GM19351 (cell line): ENCODE results near the gene ERFE.
"Not testable (repeated sequence)": the region's sequence is repeated elsewhere in the genome, so short reads cannot be mapped to it uniquely, and the experiment has no call there.

Source experiments
- ATAC-seq: cut with Tn5 transposase; IDR thresholded peaks from one replicate; pipeline ENCODE4 v1.9.1; 2021; ENCODE audit warnings: mild to moderate bottlenecking, moderate library complexity; ENCODE audit not compliant: unreplicated experiment

ERFE gene

DNA sequence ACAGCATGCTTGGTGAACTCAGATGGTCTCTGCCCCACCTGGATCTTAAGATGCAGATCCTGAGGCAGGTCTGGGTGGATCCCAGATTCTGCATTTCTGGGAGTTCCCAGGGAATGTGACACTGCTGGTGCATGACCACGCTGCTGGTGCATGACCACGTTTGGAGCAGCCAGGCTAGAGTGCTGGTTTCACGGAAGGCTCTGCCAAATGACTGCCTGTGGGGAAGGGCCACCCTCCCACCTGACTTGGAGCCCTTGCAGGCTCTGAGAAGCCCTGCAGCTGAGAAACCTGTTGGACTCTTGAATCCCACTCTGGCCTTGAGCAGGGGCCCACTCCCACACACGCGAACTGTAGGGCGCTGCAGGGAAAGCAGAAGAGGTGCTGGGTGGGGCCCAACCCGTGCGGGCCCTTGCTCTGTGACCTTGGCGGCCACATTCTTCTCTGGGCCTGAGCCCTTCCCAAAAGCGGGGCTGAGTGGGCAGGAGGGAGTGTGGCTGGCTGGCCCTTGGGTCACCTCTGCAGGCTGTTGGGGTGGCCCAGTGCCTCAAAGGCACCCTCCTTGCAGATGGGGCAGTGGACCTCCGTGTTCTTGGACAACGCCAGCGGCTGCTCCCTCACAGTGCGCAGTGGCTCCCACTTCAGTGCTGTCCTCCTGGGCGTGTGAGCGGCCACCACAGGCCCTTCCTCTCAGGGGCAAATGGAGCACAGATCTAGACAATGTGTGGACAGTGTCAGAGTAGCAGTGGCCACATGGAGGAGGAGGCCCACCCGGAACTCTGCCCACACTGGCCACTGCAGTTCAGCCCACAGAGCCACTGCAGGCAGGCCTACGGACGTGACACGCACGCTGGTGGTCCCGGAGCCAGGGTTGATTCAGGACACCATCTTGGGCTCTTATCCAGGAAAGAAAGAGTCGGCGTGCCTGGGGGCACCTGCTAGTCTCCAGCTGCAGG is 7.9 kb downstream of the ERFE start:
- no peak for ATAC-seq

DNA sequence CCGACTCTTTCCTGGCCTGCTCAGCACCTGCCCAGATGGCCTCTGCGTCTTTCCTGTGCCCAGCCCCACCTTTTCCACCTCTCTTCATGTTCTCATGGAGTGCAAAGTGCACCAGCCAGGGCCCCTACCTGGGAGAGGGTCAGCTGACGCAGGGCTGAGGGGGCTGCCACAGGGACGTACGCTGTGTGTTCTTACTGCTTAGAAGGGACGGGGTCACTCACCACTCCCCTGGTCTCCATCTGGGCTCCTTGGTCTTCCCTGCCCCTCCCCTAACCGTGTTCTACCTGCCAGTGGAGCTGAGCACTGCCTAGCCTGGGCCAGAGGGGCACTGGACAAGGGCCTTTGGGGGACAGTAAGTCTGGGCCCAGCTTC is 8.6 kb downstream of the ERFE start:
- no peak for ATAC-seq

DNA sequence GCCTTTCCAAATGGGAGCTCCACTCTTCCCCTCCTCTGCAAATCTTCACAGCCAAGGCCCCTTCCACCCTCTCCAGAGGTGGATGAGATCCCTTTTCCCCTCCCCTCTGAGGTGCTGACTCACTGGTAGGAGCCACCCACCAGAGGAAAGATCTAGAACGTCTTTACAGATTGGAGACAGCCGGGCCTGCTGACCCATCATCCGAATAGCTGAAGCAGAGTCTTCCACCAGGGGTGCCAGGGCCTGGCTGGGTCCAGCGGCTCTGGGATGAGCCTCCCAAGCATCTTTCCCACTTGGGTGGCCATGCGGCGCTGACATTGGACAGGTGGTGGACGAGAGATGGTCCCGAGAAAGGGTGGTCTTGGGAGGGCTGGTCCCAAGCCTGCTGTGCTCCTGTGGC is 9.0 kb downstream of the ERFE start:
- no peak for ATAC-seq

DNA sequence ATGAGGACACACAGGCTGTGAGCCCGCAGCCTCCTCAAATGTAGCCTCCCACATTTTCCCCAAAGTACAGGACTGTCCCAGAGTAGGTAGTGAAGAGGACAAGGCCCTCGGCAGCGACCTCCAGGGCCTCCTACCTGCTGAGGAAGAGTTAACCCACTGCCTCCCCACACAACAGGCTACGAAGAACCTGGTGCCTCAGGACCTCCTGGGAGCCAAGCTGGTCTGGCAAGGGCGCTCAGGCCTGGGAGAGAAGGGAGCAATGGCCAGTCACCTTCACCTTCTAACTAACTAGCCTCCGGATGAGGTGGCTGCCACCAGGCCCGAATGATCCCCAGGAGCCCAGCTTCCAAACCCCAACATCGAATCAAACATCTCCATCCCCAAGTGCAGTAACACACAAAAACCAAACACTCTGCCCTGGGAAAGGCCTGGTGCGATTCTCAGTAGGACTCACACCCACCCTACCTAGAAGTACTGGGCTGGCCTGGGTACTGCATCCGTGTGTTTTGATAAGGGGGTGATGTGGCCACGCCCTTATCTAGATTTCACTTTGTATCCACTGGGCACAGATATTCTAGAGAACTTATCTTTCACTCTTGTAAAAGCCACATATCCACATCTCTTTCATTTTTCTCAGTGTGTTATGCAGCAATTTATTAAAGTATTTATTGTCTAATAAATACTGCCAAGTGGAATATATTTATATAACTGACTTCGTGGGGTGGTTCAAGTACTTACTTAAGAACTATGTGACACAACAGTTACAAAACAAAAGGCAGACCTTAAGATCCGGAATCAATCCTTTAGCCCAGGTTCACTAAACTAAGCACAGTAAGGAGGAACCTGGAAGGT is 9.7 kb downstream of the ERFE start:
- ATAC-seq: no peak

DNA sequence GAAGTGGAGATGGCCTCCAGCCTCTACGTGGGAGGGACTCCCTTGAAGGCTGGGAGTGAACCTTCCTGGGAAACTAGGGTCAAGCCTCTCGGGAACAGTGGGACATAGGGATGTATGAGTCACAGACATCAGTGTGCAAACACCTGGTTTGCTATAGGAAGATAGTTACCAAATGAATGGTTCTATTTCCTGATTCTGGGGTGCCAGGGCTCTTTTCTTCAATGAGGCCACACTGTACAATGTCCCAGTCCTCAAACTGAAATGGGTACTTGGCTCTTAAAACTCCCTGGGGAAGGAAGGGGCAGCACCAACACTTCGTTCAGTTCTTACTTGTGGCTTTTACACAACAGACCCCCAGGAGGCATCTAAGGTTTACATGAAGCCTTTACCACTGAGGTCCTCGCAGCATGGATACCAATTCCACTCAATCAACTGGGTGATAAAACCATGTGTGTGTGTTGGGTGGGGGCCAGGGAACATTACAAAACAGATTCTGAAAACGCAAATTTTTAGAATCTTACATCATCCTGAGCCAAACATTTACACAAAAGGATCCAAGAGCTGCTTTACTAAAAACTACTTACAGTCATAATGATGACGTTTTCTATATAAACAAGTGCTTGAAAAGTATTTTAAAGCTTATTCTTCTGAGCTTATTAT is 10.4 kb downstream of the ERFE start:
- ATAC-seq: no peak

DNA sequence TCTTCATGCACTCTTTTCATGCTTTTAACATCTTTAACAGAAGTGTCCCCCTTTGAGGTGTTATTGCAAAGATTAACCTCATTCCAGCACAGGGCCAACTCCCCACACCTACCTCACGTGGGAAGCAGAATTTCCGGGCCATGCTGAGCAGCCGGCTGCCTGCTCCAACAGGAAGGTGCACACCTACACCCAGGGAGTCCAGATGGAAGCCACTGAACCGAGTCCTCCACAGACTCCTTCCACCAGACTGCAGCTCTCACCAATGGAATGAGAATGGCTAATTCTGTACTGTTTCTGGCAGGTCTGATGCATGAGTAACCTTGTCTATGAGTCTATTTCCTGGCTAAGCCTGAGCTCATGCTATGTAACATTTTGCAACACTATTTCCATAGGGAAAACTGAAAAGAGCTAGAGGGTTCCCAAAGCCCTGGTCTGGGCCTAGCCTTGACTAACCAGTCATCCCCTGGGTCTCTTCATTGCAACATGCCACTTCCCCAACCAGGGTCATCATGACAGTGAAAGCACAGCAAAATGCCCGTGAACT is 11.0 kb downstream of the ERFE start:
- no peak for ATAC-seq

DNA sequence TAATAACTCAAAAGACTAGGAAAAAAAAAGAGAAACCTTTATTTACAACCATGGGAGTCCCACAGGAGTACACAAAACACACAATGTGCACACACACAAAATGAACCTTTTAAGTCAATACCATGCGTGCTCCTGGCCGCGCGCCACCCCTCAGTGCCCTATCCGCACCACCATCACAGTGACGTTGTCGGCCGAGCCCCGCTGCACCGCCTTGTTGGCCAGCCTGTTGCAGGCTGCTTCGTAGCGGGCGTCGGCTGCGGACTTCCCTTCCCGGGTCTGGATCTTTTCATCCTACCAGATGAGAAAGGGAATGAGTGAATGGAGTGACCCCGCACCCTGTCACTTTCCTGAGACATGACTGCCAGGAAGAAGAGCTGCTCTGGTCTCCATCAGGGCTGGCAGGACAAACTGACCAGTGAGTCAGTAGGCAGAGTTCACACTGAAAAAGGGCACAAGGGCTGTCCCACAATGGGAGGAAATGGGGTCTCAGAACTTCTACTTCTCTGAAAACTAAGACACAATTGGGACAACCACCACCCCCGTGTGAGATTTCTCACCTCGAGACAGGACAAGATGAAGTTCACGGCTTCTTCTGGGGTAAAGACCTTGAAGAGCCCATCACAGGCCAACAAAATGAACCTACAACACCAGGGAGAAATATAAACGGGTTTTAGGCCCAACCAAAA is 11.8 kb downstream of the ERFE start:
- ATAC-seq: no peak

DNA sequence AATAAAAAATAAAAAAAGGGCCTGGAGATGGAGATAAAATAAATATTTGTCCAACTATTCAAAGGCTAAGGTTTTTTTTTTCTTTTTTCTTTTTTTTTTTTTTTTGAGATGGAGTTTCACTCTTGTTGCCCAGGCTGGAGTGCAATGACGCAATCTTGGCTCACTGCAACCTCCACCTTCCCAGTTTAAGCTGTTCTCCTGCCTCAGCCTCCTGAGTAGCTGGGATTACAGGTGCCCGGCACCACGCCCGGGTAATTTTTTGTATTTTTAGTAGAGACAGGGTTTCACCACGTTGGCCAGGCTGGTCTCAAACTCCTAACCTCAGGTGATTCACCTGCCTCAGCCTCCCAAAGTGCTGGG is 12.3 kb downstream of the ERFE start:
- not testable (repeated sequence) for ATAC-seq

DNA sequence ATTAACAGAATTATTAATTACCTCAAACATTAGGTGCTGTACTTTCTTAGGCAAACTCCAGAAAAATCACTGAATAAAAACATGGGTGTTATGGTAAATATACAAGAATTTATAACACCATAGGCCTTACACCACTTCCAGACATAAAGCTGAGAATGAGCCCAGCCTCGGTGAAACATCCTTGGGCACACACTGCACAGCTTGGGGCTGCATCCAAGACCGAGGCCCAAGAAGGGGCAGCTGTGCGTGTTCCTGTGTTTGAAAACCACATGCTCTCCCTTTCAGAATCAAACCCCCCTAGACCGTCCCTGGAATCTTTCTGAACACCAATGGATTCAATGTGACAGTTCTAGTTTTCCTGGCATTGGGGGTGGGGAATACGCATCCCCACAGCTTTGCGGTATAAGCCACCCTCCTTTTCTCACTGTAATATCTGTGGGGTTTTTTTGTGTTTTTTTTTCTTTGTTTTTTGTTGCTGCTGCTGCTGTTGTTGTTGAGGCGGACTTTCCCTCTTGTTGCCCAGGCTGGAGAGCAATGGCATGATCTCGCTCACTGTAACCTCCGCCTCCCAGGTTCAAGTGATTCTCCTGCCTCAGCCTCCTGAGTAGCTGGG is 12.9 kb downstream of the ERFE start:
- ATAC-seq: no peak

DNA sequence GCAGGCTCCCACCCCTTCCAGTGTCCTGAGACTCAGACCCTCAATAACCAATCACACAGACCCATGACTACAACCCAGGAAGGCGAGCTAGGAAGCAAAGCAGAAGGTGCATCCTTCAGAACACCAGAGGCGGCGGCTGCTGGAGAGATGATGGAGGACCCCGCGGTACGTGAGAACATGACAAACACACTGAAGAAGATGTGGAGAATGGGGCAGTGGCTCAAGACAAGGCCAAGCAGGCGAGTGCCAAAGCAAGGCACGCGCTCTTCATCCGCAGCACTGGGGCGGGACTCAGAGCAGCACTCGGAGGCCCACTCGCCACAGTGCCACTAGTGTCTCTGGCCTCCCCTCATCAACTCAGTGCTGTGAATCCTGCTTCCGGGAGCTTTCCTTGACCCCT is 13.7 kb downstream of the ERFE start:
- no peak for ATAC-seq

DNA sequence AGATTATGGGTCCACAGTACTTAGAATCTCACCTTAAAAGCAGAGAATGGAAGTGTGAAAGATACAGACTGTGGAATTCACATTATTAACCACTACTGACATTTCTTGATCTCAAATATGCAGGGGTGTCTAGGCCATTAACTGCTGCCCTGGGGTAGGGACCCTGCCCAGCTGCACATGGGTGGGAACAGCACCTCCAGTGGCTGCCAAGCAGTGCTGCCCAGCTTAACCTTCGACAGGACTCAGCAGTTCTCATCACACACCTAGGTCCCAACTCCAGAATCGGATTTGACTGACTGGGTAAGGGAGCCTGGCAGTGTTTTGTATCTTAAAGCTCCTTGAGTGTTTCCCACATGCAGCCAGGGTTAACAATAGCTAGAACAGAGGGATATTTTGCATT is 14.9 kb downstream of the ERFE start:
- ATAC-seq: no peak

DNA sequence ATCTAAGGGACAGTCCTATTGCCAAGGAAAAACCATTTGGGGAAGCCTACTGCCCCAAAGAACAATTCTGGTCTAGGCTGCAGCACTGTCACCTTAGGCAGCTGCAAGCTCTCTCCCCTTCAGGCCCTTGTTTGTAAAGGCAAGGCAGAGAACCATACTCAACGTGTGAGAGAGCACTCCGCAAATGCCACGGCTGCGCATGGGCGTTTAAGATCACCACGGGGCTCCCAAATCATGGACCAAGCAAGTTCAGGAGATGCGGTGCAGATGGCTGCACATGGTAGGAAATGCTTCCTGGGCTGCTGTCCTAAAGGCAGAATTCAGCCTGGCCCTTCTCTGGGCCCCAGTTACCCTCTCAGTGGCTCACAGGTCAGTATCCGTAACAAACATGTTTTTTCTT is 15.5 kb downstream of the ERFE start:
- no peak for ATAC-seq

DNA sequence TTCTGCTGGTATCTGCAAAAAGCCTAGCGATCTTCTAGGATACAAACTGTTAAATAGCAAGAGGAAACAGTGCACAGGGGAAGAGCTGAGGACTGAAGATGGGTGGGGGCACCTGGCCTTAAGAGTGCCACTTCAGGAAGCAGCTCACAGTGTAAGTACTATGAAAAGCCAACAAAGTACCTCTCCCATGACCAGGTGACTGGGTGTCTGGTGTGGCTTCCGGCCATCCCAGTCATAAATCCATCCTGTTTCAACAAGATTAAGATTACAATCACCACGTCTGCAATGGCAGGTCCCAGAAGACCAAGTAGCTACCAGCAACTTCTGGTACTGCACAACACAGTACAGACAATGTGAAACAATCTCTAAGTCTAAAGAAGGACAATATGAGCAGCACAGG is 15.9 kb downstream of the ERFE start:
- no peak for ATAC-seq

DNA sequence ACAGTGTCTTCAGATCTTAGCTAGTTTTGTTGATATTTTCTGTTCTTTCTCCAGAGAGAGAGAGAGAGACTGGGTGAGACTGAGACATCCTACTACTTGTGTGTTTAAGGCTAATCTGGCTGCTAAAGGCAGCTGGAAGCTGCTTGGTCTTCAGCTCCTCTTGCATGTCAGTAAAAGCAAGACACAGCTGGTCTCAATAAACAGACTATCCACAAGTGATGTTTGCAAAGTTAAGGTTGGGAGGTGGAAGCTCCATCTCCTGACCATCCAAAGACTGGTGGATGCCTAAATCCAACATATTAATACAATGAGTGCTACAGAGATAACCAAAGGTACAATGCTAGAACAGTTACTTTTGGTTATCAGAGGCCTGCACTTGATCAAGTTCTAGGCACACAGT is 17.8 kb downstream of the ERFE start:
- no peak for ATAC-seq

DNA sequence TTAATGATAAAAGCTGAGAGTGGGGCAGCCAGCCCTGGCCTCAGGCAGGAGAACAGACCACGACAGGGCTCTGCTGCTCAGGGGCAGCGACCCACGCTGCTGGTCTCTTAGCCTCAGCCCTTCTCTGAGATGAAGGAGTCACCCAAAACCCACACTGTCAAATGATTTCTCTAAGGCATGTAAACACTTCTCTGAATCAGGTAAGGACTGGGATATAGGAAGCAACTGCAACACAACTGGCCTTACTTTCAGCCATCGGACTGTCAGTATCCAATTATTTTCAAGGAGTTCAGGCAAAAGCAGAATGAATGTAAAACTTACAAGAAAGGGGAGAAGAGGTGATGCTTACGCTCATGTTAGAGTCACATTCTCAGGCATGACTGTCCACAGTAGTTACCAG is 21.8 kb downstream of the ERFE start:
- no peak for ATAC-seq

DNA sequence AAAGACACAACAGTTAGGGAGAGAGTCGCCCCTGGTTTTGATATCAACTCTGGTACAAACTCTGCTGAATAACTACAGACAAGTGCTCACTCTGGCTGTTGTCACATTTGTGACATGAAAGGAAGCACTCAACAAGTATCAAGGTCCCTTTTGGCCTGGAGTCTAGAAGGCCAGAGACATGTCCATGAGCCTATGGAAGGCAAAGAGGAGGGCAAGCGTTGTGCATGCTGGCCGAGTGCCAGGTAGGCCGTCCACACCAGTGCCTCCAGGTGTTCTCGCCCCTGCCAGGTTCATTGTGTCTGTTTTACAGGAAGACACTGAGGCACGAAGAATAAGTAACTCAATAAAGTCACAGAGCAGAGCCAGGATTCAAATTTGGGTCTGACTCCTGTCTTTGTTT is 23.6 kb downstream of the ERFE start:
- ATAC-seq: no peak

DNA sequence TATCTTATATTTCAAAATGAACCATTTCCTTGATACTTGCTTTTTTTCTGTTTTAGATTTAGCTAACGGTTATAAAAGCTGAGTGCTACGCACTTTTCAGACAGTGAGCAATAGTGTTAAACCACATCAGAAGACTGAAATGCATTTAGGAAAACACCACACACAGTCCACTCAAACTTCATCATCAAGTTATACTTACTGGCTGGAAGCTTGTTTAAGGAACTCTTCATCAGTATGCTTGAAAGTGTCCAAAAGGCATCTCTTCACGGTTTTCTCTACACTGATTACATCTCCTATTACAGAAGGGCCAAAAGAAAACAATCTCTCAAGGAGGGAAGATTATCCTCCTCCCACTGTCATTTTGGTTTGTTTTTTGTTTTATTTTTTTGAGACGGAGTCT is 25.1 kb downstream of the ERFE start:
- no peak for ATAC-seq

DNA sequence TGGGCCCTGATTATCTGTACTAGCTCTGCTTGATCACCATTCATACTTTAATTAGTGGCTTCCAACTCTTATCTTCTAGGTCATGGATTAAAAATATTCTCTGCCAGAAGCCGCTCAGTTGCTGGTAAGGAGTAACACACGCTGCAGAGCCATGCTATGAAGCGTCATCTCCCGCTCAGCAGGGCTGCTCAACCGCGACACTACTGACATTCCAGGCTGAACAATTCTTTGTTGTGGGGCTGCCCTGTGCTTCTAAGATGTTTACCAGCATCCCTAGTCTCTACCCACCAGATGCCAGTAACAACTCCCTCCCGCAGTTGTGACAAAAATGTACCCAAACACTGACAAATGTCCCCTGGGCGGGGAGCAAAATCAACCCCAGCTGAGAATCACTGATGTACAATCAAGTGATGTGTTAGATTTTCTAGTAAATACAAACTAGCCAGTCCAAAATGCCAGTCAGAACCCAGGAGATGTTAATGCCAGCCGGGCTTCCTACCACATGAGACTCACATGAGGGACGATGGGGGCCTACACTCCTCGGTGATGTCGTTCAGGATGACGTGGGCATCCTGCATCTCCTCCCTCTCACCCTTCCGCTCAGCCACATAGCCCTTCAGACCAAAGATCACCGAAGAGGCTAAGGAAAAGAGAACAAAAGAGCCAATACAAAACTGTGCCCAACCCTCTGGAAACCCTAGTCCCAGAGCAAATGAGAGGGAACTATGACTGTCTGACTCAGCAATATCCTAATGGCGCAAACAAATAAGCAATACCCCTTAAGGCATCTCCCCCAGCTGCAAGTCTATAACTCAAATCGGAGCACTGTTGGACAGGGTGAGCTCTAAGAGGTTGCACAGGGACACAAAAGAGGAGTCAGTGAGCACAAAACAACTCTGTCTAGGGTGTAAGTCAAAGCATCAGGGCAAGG is 29.1 kb downstream of the ERFE start:
- no peak for ATAC-seq

DNA sequence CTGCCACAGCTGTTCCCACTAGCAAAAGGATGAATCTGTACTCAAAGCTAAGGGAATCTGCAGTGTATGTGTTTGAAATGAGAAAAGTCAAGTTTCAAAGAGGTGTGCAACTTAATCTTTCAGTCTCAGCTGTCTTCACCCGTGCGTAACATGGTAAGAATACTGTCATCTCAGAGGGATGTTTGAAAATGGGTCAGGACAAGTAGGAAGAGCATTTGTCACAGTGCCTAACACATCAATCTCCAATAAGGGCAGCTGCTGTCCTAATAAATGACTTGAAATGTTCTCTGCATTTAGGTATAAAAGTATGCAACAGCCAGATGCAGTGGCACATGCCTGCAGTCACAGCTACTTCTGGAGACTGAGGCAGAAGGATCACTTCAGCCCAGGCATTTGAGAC is 31.7 kb downstream of the ERFE start:
- ATAC-seq: no peak
